A673 (cell line): ENCODE measurements around the gene OR2D3.

ENCODE experiments used
- CTCF ChIP-seq: fragments of 300-800, 200-600 bp; sonication (generic); conservative IDR thresholded peaks from 2 replicates; pipeline ENCODE4 v1.5.1; 2017; ENCODE audit warnings: low read depth, mild to moderate bottlenecking, antibody characterized with exemption, low read length, moderate library complexity, mixed read lengths
- EZH2 ChIP-seq: fragments of 200-600 bp; sonication (generic); IDR thresholded peaks from 2 replicates; pipeline ENCODE4 v1.6.1; 2017; ENCODE audit warnings: borderline replicate concordance, low read depth, mild to moderate bottlenecking, mixed read lengths, antibody characterized with exemption, low read length; ENCODE audit not compliant: poor library complexity, severe bottlenecking

- TF ChIP-seq EZH2 (no peak), CTCF (no peak)
Measured at GRCh38 chr11:6920702-6921101, at the start of gene OR2D3.
